Germinal center (tissue), 1 donor: ENCODE measurements around the gene RNF168.
"Not testable (repeated sequence)": the region's sequence is repeated elsewhere in the genome, so short reads cannot be mapped to it uniquely, and the experiment has no call there.

ENCODE experiments used
- DNase-seq: peaks from one replicate; pipeline ENCODE4 v3.0.0; 2012; ENCODE audit warnings: mixed read lengths, low spot score

Gene RNF168

GRCh38 chr3:196517162-196517800 is 13.7 kb upstream of the RNF168 start:
- no peak for DNase-seq

GRCh38 chr3:196514913-196515621 is 11.5 kb upstream of the RNF168 start, which contains the start of gene SMCO1:
SMCO1 (minus strand) TSS chr3:196515346; CDS start chr3:196515209, 137 bp downstream.
- DNase-seq = no peak

- DNase-seq = no peak
These were observed 10.8 kb upstream of the RNF168 start for GRCh38 chr3:196514350-196514716.

GRCh38 chr3:196513697-196514349 is 10.3 kb upstream of the RNF168 start:
- DNase-seq = no peak

GRCh38 chr3:196511646-196512425 is 8.3 kb upstream of the RNF168 start:
- DNase-seq = not testable (repeated sequence)

- DNase-seq = not testable (repeated sequence)
These were observed 7.5 kb upstream of the RNF168 start for GRCh38 chr3:196511108-196511507.

GRCh38 chr3:196506687-196507086 is 3.1 kb upstream of the RNF168 start:
- DNase-seq = no peak

GRCh38 chr3:196504556-196504955 is 988 bp upstream of the RNF168 start:
- no peak for DNase-seq

- not testable (repeated sequence) for DNase-seq
These were observed 470 bp upstream of the RNF168 start for GRCh38 chr3:196504077-196504398.

GRCh38 chr3:196502775-196503195 is 783 bp downstream of the RNF168 start:
- DNase-seq = peak; percentile 30

GRCh38 chr3:196501316-196502044 is 2.1 kb downstream of the RNF168 start:
- no peak for DNase-seq

GRCh38 chr3:196499807-196500524 is 3.6 kb downstream of the RNF168 start:
- DNase-seq = no peak

GRCh38 chr3:196499061-196499460 is 4.5 kb downstream of the RNF168 start:
- DNase-seq = no peak

GRCh38 chr3:196498297-196498696 is 5.3 kb downstream of the RNF168 start:
- no peak for DNase-seq

GRCh38 chr3:196496183-196496582 is 7.4 kb downstream of the RNF168 start:
- DNase-seq = no peak

- no peak for DNase-seq
These were observed 10.3 kb downstream of the RNF168 start for GRCh38 chr3:196493292-196493691.

GRCh38 chr3:196492080-196492479 is 11.5 kb downstream of the RNF168 start:
- no peak for DNase-seq

GRCh38 chr3:196489747-196490146 is 13.8 kb downstream of the RNF168 start:
- DNase-seq = no peak

- no peak for DNase-seq
These were observed 17.3 kb downstream of the RNF168 start for GRCh38 chr3:196486263-196486662.

- DNase-seq = no peak
These were observed 25.9 kb downstream of the RNF168 start for GRCh38 chr3:196477678-196478077.

- DNase-seq = no peak
These were observed 31.3 kb downstream of the RNF168 start for GRCh38 chr3:196472286-196472685.
